Natural killer cell (primary cell): Measurements from ENCODE around the gene ANO10. TPM values are rescaled to one million over a fixed set of nuclear protein-coding genes. Genes with fewer than 3 reads are reported as not detected.

ENCODE experiments used
- ATAC-seq, 3 donors: fragments of 150-1000 bp in 2 of 3; fragments of 200-7000 bp in 1 of 3; cut with Tn5 transposase; 1 replicate in 1 of 3; 2 replicates in 2 of 3; pipeline ENCODE4 v1.10.0; 2021; ENCODE audit warnings: mild to moderate bottlenecking in 2 of 3, moderate library complexity in 2 of 3
- DNase-seq, 2 donors: peaks; one replicate each; pipeline versions ENCODE4 v3.0.0 to v3.0.0-alpha.2; 2013 to 2021; ENCODE audit warnings: mixed read lengths in 1 of 2
- H3K27ac ChIP-seq: one replicate; pipeline ENCODE4 v1.5.1; 2013; ENCODE audit warnings: mild to moderate bottlenecking, low read length
- H3K27me3 ChIP-seq: one replicate; pipeline ENCODE4 v1.6.1; 2013; ENCODE audit warnings: low read length; ENCODE audit not compliant: control insufficient read depth, insufficient read depth
- H3K36me3 ChIP-seq: one replicate; pipeline ENCODE4 v1.6.1; 2013; ENCODE audit warnings: low read length; ENCODE audit not compliant: control insufficient read depth, insufficient read depth
- H3K4me1 ChIP-seq: one replicate; pipeline ENCODE4 v1.6.1; 2013; ENCODE audit warnings: low read length; ENCODE audit not compliant: control insufficient read depth, insufficient read depth
- H3K4me3 ChIP-seq: one replicate; pipeline ENCODE4 v1.5.1; 2013; ENCODE audit warnings: low read length
- H3K9me3 ChIP-seq: one replicate; pipeline ENCODE4 v1.6.1; 2013; ENCODE audit warnings: low read length; ENCODE audit not compliant: control insufficient read depth, insufficient read depth
- H3K27ac Mint-ChIP-seq, 2 donors: one replicate each; pipeline ENCODE4 v1.8.0; 2022; ENCODE audit warnings: mild to moderate bottlenecking in 2 of 2, mixed read lengths in 2 of 2, moderate library complexity in 1 of 2
- H3K27me3 Mint-ChIP-seq, 2 donors: one replicate each; pipeline ENCODE4 v1.8.0; 2022; ENCODE audit warnings: low read depth in 2 of 2, mixed read lengths in 2 of 2
- H3K36me3 Mint-ChIP-seq: one replicate; pipeline ENCODE4 v1.8.0; 2022; ENCODE audit warnings: mixed read lengths
- H3K4me1 Mint-ChIP-seq, 2 donors: one replicate each; pipeline ENCODE4 v1.8.0; 2022; ENCODE audit warnings: mixed read lengths in 2 of 2
- H3K4me3 Mint-ChIP-seq: one replicate; pipeline ENCODE4 v1.8.0; 2022; ENCODE audit warnings: mild to moderate bottlenecking, moderate library complexity, mixed read lengths
- H3K9me3 Mint-ChIP-seq, 2 donors: one replicate each; pipeline ENCODE4 v1.8.0; 2022; ENCODE audit warnings: mixed read lengths in 2 of 2
- CTCF ChIP-seq: fragments of 200-600 bp; IDR thresholded peaks from one replicate; pipeline ENCODE4 v1.8.0; 2022; ENCODE audit warnings: antibody characterized with exemption
- WGBS: methylation state at CpG from one replicate; pipeline ENCODE4 v1.1.7; 2013; ENCODE audit warnings: missing lambda C conversion rate; ENCODE audit not compliant: insufficient coverage; 5-methylcytosine and 5-hydroxymethylcytosine counted together
- intact Hi-C: fragments of 100-400 bp; cut with micrococcal nuclease; formaldehyde crosslinking; loops from one replicate; pipeline ENCODE4 v1.14.2; 2022
- total RNA-seq, 4 donors: library from RNA; stranded (reverse); fragments of 120-200 nt in 1 of 4; gene quantifications; one replicate each; pipeline versions ENCODE4 v1.2.3 to v1.2.4, GENCODE V29; 2013 to 2022

ANO10 gene
- total RNA-seq, 3 donors from 2014 or later (not counting 1 experiment from before 2014, with no cell fraction given), result 8.9 to 11.2 (median 10.9) TPM

DNA sequence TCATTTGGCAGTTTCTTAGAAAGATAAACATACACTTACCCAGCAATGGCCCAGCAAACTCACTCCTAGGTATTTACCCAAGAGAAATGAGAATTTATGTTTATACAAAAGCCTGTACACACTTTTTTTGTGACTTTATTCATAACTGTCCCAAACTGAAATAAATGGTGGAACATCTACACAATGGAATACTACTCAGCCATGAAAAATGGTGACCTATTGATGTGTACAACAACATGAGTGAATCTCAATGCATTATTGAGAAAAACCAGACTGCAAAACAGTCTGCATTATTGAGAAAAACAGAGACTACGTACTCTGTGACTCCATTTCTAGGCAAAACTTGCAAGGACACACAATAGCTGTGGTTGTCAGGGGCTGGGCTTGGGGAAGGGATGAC, 298.3 kb downstream of the ANO10 start:
- peaks cover 42% of the 10 kb centered on the region for H3K4me1 ChIP-seq
- 100% methylated on average over 1 of the region's 1 CpG for WGBS

DNA sequence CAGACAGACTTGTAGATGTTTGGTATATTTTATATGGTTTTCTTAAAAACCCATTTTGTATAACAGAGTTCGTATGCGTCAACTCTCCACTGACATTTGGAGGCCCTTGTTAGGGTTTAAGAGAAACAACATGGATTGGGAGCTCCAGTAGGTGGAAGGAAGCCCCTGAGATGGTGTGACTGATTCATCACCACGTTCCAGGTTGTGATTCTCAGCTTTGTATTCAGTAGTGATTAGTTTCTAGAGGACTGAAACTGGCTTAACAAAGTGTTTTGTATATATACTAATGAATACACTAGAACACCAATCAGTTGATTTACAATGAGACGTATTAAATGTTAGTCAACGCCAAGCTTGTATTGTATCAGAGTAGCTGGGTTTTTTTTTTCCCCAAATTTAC, 301.5 kb downstream of the ANO10 start:
- Mint-ChIP-seq H3K4me1 (peaks cover 66 to 70% of the 10 kb centered on the region in 2 donors), H3K36me3 (no peaks in the 10 kb centered on the region), H3K4me3 (peak overlapping the region; percentile 58), H3K9me3 (no peaks in the 10 kb centered on the region), H3K27ac (peak overlapping the region; percentile 84 to 87), H3K27me3 (no peaks in the 10 kb centered on the region)
- Histone ChIP-seq H3K27me3 (no peaks in the 10 kb centered on the region), H3K9me3 (no peaks in the 10 kb centered on the region), H3K36me3 (peaks cover 23% of the 10 kb centered on the region), H3K4me1 (peaks cover 34% of the 10 kb centered on the region), H3K27ac (no peak overlapping the region), H3K4me3 (no peak overlapping the region)
- ATAC-seq (peak; percentile 52 to 66 (median 64)), DNase-seq (no peak)
- intact Hi-C loops, result no loop called here
- WGBS, result 68% methylated on average over 3 of the region's 5 CpGs
- no peak for TF ChIP-seq CTCF

More for the DNA sequence above, 298.3 kb downstream of the ANO10 start:
- intact Hi-C loops, result no loop called here
- Histone ChIP-seq H3K27ac (no peak overlapping the region), H3K36me3 (peaks cover 14% of the 10 kb centered on the region), H3K9me3 (no peaks in the 10 kb centered on the region), H3K4me3 (no peak overlapping the region), H3K27me3 (no peaks in the 10 kb centered on the region)
- H3K4me1 Mint-ChIP-seq, result peaks cover 75 to 82% of the 10 kb centered on the region in 2 donors
- H3K9me3 Mint-ChIP-seq, result no peaks in the 10 kb centered on the region
- H3K4me3 Mint-ChIP-seq, result no peak overlapping the region
- no peaks in the 10 kb centered on the region for H3K27me3 Mint-ChIP-seq
- no peak for ATAC-seq
- no peak for TF ChIP-seq CTCF
- no peak overlapping the region for H3K27ac Mint-ChIP-seq
- no peaks in the 10 kb centered on the region for H3K36me3 Mint-ChIP-seq
- DNase-seq, result no peak

- H3K9me3 ChIP-seq, result no peaks in the 10 kb centered on the region
- WGBS, result 95% methylated on average over 2 of the region's 3 CpGs
- peaks cover 25% of the 10 kb centered on the region for H3K36me3 ChIP-seq
- Mint-ChIP-seq H3K4me1 (peaks cover 68 to 70% of the 10 kb centered on the region in 2 donors), H3K27me3 (no peaks in the 10 kb centered on the region), H3K27ac (peak overlapping the region; percentile 84 to 87), H3K4me3 (peak overlapping the region; percentile 52), H3K9me3 (no peaks in the 10 kb centered on the region), H3K36me3 (no peaks in the 10 kb centered on the region)
- no peak overlapping the region for H3K4me3 ChIP-seq
- DNase-seq (no peak), ATAC-seq (no peak)
- H3K27ac ChIP-seq, result no peak overlapping the region
- intact Hi-C loops, result no loop called here
- TF ChIP-seq CTCF, result no peak
- H3K4me1 ChIP-seq, result peaks cover 33% of the 10 kb centered on the region
- H3K27me3 ChIP-seq, result no peaks in the 10 kb centered on the region
These were observed 302.0 kb downstream of the ANO10 start for GRCh38 chr3:43319794-43320193.

GRCh38 chr3:43319376-43319775, 302.4 kb downstream of the ANO10 start:
- WGBS, result 98% methylated on average over 4 of the region's 6 CpGs

More at GRCh38 chr3:43319376-43319775, 302.4 kb downstream of the ANO10 start:
- no peaks in the 10 kb centered on the region for H3K9me3 Mint-ChIP-seq
- Histone ChIP-seq H3K27ac (no peak overlapping the region), H3K9me3 (no peaks in the 10 kb centered on the region), H3K36me3 (peaks cover 25% of the 10 kb centered on the region), H3K4me1 (peaks cover 34% of the 10 kb centered on the region), H3K27me3 (no peaks in the 10 kb centered on the region), H3K4me3 (no peak overlapping the region)
- intact Hi-C loops, result no loop called here
- DNase-seq (no peak), ATAC-seq (no peak)
- H3K27me3 Mint-ChIP-seq, result no peaks in the 10 kb centered on the region
- H3K4me1 Mint-ChIP-seq, result peaks cover 71 to 72% of the 10 kb centered on the region in 2 donors
- TF ChIP-seq CTCF, result no peak
- peak overlapping the region; percentile 84 to 87 for H3K27ac Mint-ChIP-seq
- H3K4me3 Mint-ChIP-seq, result no peak overlapping the region
- no peaks in the 10 kb centered on the region for H3K36me3 Mint-ChIP-seq
